Limb (tissue), 2 donors: ENCODE results near the gene MLPH.
A peak's percentile ranks its signal among the peaks of the same experiment; 100 is the strongest.
"Not testable (repeated sequence)": the region's sequence is repeated elsewhere in the genome, so short reads cannot be mapped to it uniquely, and the experiment has no call there.

Experiments
- DNase-seq, 2 donors: peaks; one replicate each; pipeline ENCODE4 v3.0.0-alpha.2; 2016; ENCODE audit errors: extremely low spot score in 2 of 2

MLPH gene

DNA sequence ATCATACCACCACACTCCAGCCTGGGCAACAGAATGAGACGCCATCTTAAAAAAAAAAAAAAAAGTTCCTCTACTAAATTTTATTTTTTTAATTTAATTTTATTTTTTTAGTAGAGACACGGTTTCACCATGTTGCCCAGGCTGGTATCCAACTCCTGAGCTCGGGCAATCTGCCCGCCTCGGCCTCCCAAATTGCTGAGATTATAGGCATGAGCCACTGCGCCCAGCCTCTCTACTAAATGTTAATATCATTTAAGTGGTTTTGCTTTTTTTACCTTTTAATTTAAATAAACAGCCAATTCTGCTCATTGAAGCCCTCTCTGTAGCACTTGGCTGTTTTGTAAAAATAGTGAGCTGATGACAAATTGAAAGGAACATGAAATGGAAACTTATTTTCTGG is 94.3 kb downstream of the MLPH start:
- no peak for DNase-seq

DNA sequence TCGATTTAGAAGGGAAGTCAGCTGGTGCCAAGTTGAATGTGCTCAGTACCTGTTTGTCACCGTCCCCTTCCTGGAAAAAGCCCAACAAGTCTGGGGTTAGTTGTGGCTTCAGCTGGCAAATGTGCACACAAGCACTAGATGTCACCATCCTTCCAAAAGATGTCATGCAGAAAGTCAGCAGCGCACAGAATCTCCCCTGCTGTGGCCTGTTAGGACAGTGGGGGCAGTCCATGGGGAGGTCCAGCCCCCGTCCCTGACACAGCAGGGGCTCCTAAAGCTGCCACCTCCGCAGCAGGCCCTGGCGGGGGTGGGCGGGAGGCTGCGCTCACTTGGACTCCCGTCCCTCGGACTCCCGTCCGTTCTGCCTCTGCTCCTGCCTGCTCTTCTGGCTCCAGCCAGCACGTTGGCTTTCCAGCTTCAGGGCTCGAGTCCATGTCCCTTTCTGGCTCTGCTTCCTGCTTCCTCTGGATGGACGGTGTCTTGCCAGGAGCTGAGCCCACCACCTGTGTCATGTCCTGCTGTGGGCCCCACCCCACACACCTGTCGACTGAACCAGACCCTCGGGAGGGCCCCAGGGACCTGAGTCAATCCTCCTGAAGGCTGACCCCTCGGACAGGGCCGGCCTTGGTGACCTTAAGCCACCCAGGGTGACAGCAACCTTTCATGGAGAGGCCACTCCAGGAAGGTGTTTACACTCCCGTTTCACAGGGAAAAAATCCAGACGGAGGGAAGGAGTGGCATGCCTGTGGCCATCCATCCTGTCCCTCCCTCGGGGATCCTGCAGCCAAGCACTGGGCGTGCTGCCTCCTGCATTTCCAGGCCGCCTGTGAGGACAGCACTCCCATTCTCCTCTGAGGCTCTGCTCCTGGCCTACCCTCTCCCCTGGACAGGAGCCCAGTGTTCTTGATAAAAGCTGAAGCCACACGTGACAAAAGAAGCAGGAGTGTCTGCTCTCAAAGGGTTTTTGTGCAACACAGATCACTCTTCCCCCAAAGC is 95.0 kb downstream of the MLPH start:
- peak; percentile 70 to 76 for DNase-seq

DNA sequence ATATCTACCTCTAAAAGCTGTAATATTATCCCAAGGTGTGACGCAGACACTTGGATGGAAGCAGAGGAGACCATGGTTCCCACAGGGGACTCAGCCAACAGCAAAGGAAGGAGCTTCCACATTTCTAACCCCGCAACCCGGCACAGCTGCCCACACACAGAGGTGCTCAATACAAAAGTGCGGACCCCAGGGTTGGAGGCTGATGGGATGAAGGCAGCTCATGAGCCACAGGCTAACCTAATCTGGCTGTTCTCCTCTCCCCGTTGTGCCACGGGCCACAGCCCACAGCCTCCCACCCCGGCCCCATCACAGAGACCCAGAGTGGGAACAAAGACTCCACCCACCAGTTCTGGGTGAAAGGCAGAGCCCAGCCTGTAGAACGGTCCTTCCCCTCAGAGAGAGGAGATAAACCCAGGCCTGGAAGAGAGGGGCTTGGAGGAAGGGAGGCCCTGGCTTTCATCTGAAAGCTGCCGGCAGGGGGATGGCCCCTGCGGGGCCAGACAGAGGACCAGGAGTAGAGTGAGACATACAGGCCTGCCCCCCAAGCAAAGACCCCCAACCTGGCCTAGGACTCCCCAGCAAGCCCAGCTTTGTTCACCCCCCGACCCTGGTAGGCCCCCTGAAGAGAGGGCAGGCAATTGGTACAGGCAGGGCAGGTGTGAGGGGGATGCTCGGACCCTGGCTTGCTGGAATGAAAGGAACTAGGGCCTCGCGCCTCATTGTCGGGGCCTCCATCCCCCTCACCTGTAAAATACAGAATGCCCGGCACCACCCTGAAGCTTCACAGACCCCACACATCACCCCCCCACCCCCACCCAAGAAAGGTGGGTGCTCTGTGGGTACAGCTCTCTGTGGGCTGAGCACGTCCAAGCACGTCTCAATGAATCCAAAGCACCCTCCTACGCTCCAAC is 96.6 kb downstream of the MLPH start:
- no peak for DNase-seq

DNA sequence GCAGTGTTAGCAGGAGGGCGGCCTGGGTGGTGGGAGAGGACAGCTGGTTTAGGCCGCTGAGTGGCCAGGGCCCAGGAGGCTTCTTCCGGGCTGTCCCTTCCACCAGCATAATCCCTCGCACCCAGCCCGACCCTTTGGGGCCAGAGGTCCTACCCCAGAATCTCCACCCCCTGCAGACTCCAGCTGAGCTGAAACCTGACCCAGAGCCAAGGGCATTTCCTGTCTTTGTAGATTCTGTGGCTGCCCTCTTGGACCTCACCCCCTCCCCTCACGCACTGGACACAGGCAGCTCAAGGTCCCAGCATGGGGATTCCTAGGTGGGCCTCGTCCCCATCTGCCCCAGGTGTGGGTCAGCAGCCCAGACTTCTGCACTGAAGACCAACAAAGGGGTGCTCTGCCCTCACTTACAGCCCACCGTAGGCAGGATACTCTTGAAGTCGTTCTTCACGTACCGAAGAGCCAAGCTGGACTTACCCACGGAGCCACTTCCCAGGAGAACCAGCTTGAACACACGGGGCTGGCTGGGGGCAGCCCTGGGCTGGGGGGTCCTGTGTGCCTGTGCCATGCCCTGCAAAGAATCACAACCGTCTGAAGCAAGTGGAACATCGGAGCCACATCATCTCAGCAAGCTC is 98.7 kb downstream of the MLPH start:
- DNase-seq: no peak

DNA sequence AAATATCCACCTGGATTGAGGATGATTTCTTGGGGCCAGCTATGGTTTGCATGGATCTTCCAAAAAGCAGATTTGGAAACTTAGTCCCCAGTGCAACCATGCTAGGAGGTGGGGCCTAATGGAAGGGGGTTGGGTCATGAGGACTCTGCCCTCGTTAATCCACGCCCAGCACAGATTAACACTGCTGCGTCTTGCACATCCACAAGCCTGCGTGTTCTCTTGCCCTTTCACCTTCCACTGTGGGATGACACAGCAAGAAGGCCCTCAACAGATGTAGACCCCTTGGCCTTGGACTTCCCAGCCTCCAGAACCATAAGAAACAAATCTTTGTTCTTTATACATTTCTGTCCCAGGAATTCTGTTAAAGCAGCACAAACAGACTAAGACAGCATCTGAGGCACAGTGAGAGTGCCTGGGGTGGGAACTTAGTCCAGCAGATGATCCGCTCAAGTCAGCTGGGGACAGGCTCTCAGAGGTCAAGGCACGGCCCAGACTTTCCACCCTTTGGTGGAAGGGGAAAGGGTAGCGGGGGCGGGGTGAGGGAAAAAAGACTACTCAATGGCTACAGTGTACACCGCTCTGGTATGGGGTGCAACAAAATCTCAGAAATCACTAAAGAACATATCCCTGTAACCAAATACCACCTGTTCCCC is 101.1 kb downstream of the MLPH start:
- DNase-seq: no peak

DNA sequence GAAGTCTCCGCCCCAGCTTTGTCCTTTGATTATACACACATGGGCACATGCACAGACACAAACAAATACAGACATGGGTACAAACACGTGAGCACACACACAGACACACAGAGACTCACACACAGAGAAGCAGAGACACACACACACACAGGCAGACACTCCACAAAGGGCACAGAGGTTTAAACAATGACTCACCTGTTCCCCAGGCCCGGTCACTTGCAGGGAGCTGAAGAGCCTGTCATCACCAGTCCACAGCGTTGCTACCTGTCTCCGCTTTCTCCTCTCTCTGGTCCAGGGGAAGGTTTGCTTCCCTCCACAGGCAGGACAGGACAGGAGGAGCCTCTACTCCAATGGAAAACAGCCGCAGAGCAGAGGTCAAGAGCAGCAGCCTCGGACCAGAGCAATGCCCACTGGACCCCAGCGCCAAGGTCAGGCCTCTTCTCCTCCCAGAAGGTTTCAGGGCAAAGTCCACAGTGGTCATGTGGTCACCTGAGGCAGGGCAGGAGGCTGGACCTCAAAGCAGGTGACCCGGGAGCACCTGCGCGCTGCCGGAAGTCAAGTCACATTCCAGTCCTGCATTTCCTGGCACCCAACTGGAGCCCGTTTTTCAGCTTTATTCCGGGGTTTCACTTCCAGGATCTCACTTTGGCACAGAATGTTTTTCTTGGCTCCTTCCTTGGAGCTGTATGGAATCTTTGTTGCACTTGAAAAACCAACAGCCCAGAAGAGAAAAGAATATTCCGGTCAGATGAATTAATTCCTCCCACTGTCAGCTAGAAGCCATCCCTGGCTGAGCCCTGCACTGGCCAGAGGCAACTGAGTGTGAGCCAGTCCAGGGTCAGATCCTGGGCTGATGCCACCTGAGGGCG is 103.5 kb downstream of the MLPH start, which contains the start of gene RAB17:
TSS of gene RAB17 (minus strand) at position 463 of the 869 bp plus-strand sequence. CDS start 4,580 bp downstream, outside the sequence.
- DNase-seq: no peak

DNA sequence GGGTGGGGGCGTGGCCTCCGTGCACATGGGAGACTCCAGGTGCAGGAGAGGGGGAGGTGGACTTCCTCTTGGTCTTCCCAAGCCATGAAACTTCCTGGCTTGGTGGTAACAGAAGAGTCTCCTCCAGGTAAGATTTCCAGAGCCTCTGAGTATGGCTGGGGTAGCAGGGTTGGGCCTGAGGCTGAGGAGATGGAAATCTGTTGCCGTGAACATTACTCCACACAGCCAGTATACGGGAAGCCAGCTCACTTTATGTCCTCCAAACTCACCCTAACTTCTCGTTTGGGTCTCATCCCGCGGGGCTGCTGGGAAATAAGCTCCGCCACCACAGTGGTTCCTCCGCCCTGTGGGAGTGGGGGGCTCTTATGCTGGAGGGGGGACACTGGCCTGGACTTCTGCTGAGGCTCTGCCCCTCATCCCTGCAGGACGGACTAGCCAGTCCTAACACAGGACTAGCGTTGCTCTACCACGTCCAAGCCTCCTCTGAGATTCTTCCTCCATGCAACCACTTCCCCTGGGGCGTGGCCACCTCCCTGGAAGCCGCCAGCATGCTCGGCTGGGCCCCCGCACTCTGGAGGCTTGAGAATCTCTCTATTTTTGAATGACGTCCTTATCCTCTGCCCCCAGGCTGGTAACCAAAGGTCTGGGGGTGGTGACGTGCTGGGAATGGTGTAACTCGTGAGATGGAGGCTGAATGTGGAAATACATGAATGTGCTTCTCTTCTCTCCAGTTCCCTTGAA is 104.3 kb downstream of the MLPH start:
- DNase-seq: no peak

DNA sequence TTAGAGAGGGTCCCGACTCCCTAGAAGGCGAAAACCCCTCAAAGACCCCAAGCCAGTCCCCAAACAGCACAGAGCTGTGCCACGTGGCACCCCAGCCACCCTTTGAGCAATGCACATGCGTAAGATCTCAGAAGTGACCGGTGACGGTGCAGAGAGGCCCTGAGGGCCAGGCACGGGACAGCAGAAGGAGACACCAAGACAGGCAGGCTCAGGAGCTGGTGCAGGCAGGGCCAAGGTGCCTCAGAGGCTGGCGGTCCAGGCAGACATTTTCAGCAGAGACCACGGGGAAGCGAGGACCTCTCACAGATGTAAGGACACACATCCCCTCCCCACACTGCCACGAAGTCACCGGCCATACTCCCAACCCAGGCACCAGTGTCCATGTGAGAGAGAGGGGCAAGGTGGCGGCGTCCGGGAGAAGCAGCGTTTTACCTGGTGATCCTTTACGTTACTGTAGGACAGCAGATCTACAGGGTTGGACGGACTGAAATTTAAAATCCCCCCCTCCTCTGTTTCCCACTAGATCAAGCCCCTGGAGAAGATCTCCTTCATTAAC is 105.5 kb downstream of the MLPH start:
- no peak for DNase-seq

DNA sequence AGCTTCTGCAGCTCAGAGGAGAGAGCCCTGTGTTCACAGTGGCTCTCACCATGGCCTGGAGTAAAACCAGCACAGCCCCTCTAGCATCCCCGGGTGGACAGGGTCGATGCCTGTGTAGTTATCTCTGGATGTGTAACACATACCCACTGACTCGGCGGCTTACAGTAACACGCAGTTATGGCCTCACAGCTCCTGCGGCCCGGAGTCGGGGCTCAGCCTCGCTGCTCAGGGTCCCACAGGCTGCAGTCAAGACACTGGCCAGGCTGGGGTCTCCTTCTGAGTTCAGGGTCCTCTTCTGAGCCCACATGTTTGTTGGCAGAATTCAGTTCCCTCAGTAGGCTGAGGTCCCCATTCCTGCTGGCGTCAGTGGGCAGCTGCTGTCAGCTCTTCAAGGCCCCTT is 106.0 kb downstream of the MLPH start:
- DNase-seq: no peak

DNA sequence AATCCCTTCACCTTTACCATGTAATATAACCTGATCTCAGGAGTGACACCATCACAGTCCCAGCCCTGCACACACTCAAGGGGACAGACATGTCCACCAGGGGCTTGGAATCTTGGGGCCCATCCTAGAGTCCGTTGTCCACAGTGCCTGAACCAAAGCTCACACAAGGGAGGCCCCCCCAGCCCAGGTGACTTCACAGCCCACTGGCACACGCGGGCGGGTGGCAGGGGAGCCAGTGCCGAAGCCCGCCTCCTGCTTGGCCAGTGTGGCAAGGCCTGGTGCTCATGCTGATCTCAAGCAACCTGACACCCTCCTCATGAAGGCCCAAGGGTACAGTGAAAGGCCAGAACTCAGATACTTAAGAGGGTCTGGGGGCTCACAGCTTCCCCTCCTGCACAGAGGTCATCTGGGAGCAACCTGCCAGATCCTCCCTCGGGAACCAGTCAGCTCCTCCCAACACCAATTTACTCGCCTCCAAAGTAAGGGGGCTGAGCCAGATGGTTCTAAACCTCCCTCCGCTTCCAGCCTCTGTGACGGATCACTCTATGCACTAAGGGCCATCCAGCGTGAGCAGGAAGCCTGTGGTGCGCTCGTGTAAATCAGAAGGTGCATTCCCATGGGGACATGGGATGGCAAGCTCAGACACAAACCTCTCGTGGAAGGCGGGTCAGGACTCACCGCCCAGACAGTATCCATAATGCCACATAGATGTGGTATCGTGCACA is 106.7 kb downstream of the MLPH start:
- no peak for DNase-seq

DNA sequence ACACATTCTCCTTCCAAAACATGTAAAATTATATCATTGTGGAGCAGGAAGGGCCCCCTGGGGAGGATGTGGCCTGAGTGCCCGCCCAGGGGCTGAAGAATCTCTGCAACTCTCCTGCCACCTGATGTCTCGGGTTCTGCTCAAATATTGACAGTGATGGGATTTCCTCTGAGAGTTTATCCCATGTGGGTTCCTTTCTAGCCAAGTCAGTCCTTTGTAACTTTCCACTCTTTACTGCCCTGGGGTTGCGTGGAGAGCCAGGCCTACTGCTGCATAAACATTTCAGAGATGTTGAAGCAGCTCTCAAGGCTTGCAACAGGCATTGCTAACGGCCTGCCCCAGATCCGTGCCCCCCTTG is 107.4 kb downstream of the MLPH start:
- no peak for DNase-seq

DNA sequence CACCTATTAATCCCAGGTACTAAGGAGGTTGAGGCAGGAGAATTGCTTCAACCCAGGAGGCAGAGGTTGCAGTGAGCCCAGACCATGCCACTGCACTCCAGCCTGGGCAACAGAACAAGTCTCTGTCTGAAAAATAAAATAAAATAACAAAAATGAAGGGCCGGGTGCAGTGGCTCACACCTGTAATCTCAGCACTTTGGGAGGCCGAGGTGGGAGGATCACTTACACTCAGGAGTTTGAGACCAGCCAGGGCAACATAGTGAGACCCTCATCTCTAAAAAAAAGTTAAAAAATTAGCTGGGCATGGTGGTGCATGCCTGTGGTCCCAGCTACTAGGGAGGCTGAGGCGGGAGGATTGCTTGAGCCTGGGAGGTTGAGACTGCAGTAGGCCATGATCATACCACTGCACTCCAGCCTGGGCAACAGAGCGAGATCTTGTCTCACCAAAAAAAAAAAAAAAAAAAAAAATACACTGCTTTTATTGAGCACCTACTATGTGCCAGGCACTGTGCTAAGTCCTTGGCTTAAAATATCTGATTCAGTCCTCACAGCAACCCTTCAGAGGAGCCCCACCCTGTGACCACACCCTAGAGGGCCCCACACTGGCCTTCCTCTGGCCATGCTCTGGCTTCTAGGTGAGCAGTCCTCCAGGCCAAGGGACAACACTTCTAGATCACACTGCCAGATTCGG is 108.9 kb downstream of the MLPH start:
- not testable (repeated sequence) for DNase-seq

DNA sequence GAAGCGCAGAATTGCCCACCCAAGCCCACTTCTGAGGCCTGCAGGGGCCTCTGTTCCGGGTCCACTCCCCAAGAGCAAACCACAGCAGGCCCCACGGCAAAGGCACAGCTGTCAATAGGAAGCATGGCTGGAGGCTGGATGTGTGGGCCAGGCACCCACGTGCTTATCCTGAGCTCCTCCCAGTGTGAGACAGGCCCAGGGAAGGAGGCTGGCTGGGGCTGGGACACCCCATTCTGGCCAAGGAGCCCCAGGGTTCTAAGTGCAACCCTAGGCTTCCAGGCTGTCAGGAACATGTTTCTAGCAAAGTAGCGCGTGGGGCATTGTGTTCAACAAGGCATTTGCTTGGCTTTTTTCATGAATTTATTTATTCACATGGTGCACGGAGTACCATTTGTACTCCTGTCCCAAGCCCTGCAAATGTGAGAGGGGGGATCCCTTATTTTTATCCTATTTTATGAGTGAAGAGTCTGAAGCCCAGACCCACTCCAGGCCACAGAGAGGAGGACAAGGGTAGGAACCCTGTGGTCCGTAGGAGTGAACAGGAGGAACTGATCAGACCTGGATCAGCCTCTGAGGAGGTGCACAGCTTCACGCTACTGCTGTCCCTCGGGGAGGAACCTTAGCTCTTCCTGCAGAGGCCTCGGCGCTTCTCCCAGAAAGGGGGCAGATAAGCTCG is 109.6 kb downstream of the MLPH start:
- DNase-seq: no peak

DNA sequence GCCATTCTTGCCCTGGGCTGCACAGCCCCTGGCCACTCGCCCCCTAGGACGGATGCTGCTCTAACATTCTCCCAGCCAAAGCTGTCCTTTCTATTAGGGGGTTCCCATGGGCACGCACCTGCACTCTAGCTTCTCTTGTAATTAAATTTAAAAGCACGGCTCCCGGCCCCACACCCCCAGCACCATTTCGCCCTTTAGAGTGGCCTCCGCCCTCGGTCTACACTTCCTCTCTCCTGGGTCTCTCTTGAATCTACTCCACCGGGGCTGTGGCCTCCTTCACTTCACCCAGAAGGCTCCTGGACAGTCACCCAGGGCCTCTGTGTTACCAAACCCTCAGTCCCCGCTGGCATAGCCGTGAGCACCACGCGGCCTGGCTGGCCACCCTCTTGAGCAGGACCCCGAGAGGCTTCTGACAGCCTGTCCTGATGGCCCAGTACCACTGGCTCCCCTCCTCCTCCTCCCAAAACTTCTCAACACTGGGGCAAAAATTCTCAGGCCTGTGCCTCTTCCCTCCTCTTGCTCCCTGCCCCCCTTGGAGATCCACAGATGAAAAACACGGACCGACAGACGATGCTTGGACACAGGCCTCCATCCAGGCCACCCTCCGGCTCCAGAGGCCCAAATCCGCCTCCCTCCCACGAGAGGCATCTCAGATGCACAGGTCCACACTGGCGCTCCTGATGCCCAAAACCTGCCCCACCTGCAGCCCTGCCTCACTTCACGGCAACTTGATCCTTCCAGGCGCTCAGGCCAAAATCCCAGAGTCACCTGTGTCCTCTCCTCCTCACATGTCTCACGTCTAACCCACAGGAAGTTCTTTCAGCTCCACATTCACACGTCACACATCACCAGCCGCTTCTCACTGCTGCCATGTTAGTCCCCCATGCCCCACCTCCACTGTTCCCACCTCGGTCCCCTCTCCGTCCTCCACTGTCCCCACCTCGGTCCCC is 110.4 kb downstream of the MLPH start:
- no peak for DNase-seq

DNA sequence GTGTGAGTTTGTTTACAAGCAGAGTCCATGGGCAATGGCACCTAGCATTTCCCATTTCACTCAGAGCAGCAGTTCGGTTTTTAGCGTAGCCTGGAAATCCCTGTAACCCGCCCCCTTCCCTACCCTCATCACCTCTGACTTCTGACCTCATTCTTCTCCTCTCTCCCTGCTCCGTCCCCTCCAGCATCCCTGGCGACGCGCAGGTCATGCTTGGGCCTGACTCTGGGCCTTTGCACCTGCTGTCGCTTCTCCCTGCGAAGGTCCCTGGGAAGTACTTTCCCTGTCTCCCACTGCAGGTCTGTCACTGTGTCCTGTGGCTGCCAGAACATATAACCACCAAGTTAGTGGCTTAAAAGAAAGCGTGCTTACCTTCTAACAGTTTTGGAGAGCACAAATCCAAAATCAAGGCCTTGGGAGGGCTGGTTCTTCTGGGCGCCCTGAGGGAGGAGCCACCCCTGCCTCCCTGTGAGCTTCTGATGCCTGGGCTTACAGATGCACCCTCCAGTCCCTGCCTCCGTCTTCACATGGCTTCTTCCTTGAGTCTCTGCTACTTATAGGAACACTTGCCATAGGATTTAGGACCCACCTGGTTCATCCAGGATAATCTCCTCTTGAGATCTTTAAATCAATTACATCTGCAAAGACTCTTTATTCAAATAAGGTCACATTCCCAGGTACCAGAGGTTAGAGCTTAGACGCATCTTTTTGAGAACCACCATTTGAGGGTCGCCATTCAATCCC is 111.6 kb downstream of the MLPH start:
- DNase-seq: no peak
